Stomach (tissue), 19 donors: ENCODE data around the gene CCDC141. TPM values are rescaled to one million over a fixed set of nuclear protein-coding genes. Genes with fewer than 3 reads are reported as not detected.

Experiments used
- DNase-seq, 2 donors: peaks; one replicate each; pipeline versions ENCODE4 v3.0.0 to v3.0.0-alpha.2; 2013 to 2019
- H3K27ac ChIP-seq, 5 donors: fragments of 200-600 bp in 4 of 5; sonication (generic) in 4 of 5; one replicate each; pipeline ENCODE4 v1.5.1; 2013 to 2019; ENCODE audit warnings: mild to moderate bottlenecking in 1 of 5, moderate library complexity in 1 of 5
- H3K27me3 ChIP-seq, 3 donors: fragments of 200-600 bp; sonication (generic); one replicate each; pipeline ENCODE4 v1.5.1; 2017 to 2019; ENCODE audit warnings: mixed run types in 1 of 3
- H3K36me3 ChIP-seq, 4 donors: fragments of 200-600 bp; sonication (generic); 1 replicate in 3 of 4; 2 replicates in 1 of 4; pipeline ENCODE4 v1.5.1; 2016 to 2019
- H3K4me1 ChIP-seq, 4 donors: fragments of 200-600 bp; sonication (generic); one replicate each; pipeline ENCODE4 v1.5.1; 2016 to 2019
- H3K4me3 ChIP-seq, 4 donors: fragments of 200-600 bp; sonication (generic) in 3 of 4; one replicate each; pipeline ENCODE4 v1.5.1; 2016 to 2019; ENCODE audit warnings: mild to moderate bottlenecking in 1 of 4
- H3K9me3 ChIP-seq, 4 donors: fragments of 200-600 bp; sonication (generic); one replicate each; pipeline ENCODE4 v1.5.1; 2016 to 2019
- EP300 ChIP-seq: sonication (generic); formaldehyde crosslinking; IDR thresholded peaks from one replicate; pipeline ENCODE4 v1.6.1; 2017; ENCODE audit warnings: antibody characterized with exemption
- POLR2A ChIP-seq, 4 donors: fragments of 450-650 bp; IDR thresholded peaks; one replicate each; pipeline ENCODE4 v1.6.1; 2016; ENCODE audit warnings: antibody characterized with exemption in 4 of 4, control low read depth in 2 of 4, mild to moderate bottlenecking in 1 of 4, moderate library complexity in 1 of 4
- POLR2AphosphoS5 ChIP-seq, 3 donors: sonication (generic); formaldehyde crosslinking; IDR thresholded peaks; one replicate each; pipeline ENCODE4 v1.6.1; 2016; ENCODE audit warnings: antibody characterized with exemption in 3 of 3
- WGBS, 5 donors: extraction: QIAGEN DNeasy Blood & Tissue Kit in 3 of 5; methylation state at CpG; one replicate each; pipeline versions ENCODE4 v1.1.5 to v1.1.7; 2013 to 2018; 5-methylcytosine and 5-hydroxymethylcytosine counted together
- intact Hi-C: fragments of 100-400 bp; cut with DNase I; formaldehyde crosslinking; loops from one replicate; pipeline ENCODE4 v1.15.1; 2023; ENCODE audit warnings: low total_unique reads
- long read RNA-seq, 10 donors: transcript quantifications; one replicate each; lab custom pipeline, GENCODE V29; 2026
- polyA plus RNA-seq, 3 donors: library from polyadenylated mRNA; stranded (reverse); fragments of 200-250 nt; gene quantifications; one replicate each; pipeline ENCODE4 v1.2.3, GENCODE V29; 2013
- total RNA-seq, 5 donors: library from RNA; depleted of rRNA; stranded (reverse); fragments of >200 nt; gene quantifications; one replicate each; pipeline versions ENCODE4 v1.1.0 to v1.2.3, GENCODE V29; 2014 to 2016
- TF ChIP-seq, protein P1 (sequence below), 7 experiments: fragments of 450-650 bp in 4 of 7; fragments of 200-600 bp in 3 of 7; sonication (generic) in 3 of 7; IDR thresholded peaks; one replicate each; pipeline ENCODE4 v1.5.1; 2016 to 2019; ENCODE audit warnings: antibody characterized with exemption in 7 of 7, control low read depth in 2 of 7, mild to moderate bottlenecking in 1 of 7
- donor health status: healthy with polysubstance abuse.
- donor health status: Bipolar disorder and iron deficiency.
- donor health status: healthy.

CCDC141 gene, protein sequence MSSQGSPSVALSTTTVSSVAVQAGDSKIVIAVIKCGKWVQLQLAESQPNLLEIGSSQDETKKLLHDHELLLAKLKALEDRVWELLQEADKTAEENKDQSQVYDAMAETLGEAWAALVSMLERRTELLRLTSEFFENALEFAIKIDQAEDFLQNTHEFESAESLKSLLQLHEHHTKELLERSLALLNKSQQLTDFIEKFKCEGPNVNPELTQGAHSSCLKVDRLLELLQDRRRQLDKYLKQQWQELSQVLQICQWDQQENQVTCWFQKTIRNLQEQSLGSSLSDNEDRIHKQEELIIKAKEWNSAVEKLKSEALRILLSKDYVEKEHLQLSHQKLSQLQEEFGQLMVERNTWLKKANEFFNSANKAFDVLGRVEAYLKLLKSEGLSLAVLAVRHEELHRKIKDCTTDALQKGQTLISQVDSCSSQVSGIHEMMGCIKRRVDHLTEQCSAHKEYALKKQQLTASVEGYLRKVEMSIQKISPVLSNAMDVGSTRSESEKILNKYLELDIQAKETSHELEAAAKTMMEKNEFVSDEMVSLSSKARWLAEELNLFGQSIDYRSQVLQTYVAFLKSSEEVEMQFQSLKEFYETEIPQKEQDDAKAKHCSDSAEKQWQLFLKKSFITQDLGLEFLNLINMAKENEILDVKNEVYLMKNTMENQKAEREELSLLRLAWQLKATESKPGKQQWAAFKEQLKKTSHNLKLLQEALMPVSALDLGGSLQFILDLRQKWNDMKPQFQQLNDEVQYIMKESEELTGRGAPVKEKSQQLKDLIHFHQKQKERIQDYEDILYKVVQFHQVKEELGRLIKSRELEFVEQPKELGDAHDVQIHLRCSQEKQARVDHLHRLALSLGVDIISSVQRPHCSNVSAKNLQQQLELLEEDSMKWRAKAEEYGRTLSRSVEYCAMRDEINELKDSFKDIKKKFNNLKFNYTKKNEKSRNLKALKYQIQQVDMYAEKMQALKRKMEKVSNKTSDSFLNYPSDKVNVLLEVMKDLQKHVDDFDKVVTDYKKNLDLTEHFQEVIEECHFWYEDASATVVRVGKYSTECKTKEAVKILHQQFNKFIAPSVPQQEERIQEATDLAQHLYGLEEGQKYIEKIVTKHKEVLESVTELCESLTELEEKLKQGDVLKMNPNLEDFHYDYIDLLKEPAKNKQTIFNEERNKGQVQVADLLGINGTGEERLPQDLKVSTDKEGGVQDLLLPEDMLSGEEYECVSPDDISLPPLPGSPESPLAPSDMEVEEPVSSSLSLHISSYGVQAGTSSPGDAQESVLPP (N-terminal part only)
- total RNA-seq (10 to 100 TPM in 1 of 5 donors, 1 to 10 TPM in 3, under 1 TPM in 1; 0.58 to 12.5 (median 1.2) TPM), polyA plus RNA-seq (under 1 TPM in 2 of 3 donors, not detected in 1; 0.10 to 0.12 TPM)
- long read RNA-seq, donor 1 = 0 reads
- long read RNA-seq, donor 2 = 0 reads
- long read RNA-seq, donor 3 = 0 reads
- long read RNA-seq, donor 4 = 0 reads
- long read RNA-seq, donor 5 = 0 reads
- long read RNA-seq, donor 6 = 0 reads
- long read RNA-seq, donor 7 = 0 reads
- long read RNA-seq, donor 8 = 0 reads
- long read RNA-seq, donor 9 = 0 reads
- long read RNA-seq, donor 10 = 0 reads

DNA sequence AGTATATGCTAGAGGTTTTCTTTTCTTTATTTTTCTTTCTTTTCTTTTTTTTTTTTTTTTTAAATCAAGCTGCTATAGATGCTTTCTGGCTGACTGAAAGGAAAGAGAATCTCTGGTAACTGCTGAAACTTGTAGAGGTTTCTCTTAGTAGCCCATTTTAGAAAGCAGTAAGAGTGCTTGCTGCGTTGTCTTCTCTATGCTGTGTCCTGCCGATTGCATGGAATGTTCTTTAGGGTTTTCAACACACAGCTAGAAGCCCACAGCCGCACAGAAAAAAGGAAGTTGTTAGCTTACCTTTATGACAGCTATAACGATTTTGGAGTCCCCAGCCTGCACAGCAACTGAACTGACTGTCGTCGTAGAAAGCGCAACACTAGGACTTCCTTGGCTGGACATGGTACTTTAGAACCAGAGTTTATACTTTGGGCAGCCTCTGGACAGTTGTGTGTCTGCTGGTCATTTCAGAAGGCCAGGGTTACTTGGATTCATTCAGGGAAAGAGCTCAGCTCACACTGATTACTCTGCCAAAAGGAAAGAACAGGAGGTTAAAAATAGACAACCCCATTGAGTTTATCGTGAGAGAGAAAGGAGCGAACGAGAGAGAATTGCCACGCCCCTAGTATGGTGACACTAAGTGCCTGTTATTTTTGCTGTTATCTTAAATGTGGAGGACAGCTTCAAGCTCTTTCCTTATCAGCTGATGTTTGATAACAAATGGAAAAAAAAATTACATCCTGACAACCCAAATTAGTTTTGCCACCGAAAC is at the start of gene CCDC141:
TSS of gene CCDC141 (minus strand) at position 592 of the 766 bp plus-strand sequence. CDS start at position 396, 196 bp downstream.
- Histone ChIP-seq H3K27me3 (no peaks in the 10 kb centered on the region), H3K36me3 (no peaks in the 10 kb centered on the region), H3K4me1 (peaks cover 0 to 31% (median 14%) of the 10 kb centered on the region in 4 donors), H3K9me3 (no peaks in the 10 kb centered on the region), H3K27ac (peak within 1 kb of the TSS in 3 of 5 donors; percentile 42 to 57 (median 49)), H3K4me3 (peak within 1 kb of the TSS; percentile 16 to 24 (median 16))
- intact Hi-C loops = no loop called here
- peak in 1 of 2 donors; percentile 57 for DNase-seq
- TF ChIP-seq, protein P1, sequence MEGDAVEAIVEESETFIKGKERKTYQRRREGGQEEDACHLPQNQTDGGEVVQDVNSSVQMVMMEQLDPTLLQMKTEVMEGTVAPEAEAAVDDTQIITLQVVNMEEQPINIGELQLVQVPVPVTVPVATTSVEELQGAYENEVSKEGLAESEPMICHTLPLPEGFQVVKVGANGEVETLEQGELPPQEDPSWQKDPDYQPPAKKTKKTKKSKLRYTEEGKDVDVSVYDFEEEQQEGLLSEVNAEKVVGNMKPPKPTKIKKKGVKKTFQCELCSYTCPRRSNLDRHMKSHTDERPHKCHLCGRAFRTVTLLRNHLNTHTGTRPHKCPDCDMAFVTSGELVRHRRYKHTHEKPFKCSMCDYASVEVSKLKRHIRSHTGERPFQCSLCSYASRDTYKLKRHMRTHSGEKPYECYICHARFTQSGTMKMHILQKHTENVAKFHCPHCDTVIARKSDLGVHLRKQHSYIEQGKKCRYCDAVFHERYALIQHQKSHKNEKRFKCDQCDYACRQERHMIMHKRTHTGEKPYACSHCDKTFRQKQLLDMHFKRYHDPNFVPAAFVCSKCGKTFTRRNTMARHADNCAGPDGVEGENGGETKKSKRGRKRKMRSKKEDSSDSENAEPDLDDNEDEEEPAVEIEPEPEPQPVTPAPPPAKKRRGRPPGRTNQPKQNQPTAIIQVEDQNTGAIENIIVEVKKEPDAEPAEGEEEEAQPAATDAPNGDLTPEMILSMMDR (IDR thresholded peaks at IDR 0.05) = no peak
- TF ChIP-seq EP300 = no peak
- TF ChIP-seq POLR2A (IDR thresholded peaks at IDR 0.05) = no peak
- TF ChIP-seq POLR2AphosphoS5 (IDR thresholded peaks at IDR 0.05) = no peak
- WGBS, 5 donors = 7 to 17% (median 13%) methylated on average over 12 of the region's 12 CpGs

DNA sequence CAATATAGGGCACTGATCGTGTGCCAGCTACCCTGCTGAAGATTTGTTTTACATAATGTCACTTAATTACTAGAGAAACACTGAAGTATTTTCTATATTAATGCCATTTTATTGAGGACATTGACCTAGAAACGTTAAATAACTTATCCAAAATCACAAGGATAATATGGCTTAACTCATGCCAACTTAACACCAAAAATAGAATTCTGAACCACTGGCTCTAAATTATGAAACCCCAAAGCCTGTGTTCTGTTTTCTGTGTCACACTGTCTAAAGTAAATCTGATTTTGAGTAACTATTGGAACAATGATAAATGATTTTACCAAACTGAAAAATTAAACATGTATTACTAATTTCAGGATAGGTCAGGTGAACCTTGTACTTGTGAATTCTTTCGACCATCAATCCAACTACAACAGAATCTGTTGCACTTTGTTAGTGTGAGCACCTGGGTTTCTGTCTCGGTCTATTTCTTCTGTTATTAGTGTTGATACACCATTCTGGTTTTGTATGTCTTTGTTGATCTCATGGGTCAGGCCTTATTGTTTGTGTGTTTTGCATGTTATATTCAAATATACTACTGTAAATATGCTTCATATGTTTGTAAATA is 48.2 kb upstream of the CCDC141 start:
- no peaks in the 10 kb centered on the region for H3K4me1 ChIP-seq
- WGBS, 5 donors = 79 to 87% (median 80%) methylated on average over 4 of the region's 4 CpGs
- intact Hi-C loops = no loop called here
- no peak overlapping the region for H3K4me3 ChIP-seq
- peaks cover 0 to 2% (median 1%) of the 10 kb centered on the region in 4 donors for H3K9me3 ChIP-seq
- no peaks in the 10 kb centered on the region for H3K36me3 ChIP-seq
- H3K27ac ChIP-seq = no peak overlapping the region
- H3K27me3 ChIP-seq = no peaks in the 10 kb centered on the region
- TF ChIP-seq, protein P1 (IDR thresholded peaks at IDR 0.05) = no peak
- no peak for TF ChIP-seq EP300
- no peak for TF ChIP-seq POLR2AphosphoS5 (IDR thresholded peaks at IDR 0.05)
- TF ChIP-seq POLR2A (IDR thresholded peaks at IDR 0.05) = no peak
- no peak for DNase-seq

DNA sequence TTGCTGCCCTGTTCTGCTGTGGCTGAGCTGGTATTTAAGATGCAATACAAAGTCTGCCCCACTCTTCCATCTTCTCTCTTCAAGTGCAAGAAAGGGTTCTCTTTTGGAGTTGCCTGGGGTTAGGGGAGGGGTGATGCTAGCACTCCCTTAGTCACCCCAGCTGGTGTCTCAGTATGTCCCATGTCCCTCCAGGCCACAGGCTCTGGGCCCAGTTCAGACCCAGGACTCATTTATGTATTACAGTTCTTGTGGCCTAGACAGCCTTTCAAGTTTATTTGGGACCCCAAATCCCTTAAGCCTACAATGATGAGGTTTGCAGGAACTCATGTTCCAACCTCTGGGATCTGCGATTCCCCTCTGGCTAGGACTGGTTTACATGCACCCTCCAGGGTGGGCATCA is 47.2 kb upstream of the CCDC141 start:
- Histone ChIP-seq H3K9me3 (peaks cover 0 to 9% (median 5%) of the 10 kb centered on the region in 4 donors), H3K36me3 (no peaks in the 10 kb centered on the region), H3K27me3 (no peaks in the 10 kb centered on the region), H3K4me1 (no peaks in the 10 kb centered on the region), H3K27ac (no peak overlapping the region), H3K4me3 (no peak overlapping the region)
- 76 to 100% (median 100%) methylated on average over 1 of the region's 1 CpG for WGBS, 5 donors
- TF ChIP-seq EP300 = no peak
- DNase-seq = no peak
- intact Hi-C loops = no loop called here
